Kidney (tissue), 14 donors: Measurements from ENCODE around the gene KL. TPM values are rescaled to one million over a fixed set of nuclear protein-coding genes. Genes with fewer than 3 reads are reported as not detected.
A peak's percentile ranks its signal among the peaks of the same experiment; 100 is the strongest.

ENCODE experiments used
- DNase-seq, 5 donors: peaks; one replicate each; pipeline ENCODE4 v3.0.0-alpha.2; 2013 to 2020
- FAIRE-seq: peaks from 2 replicates; lab custom pipeline; 2012; peaks lifted over from hg19 to GRCh38; lab: Jason Lieb, UNC
- H3K27ac ChIP-seq, 2 donors: one replicate each; pipeline ENCODE4 v1.7.0; 2013; ENCODE audit warnings: low read depth in 2 of 2, low read length in 2 of 2, inconsistent platforms in 1 of 2
- H3K27me3 ChIP-seq: one replicate; pipeline ENCODE4 v1.7.1; 2013; ENCODE audit warnings: low read length, inconsistent platforms; ENCODE audit not compliant: control insufficient read depth, insufficient read depth
- H3K36me3 ChIP-seq, 3 donors: one replicate each; pipeline versions ENCODE4 v1.7.0 to v1.7.1; 2013; ENCODE audit warnings: low read length in 3 of 3, control low read depth in 1 of 3, inconsistent platforms in 1 of 3; ENCODE audit not compliant: insufficient read depth in 3 of 3, control insufficient read depth in 2 of 3
- H3K4me1 ChIP-seq, 3 donors: one replicate each; pipeline versions ENCODE4 v1.7.0 to v1.7.1; 2013; ENCODE audit warnings: low read length in 3 of 3, inconsistent platforms in 1 of 3, low read depth in 1 of 3; ENCODE audit not compliant: control insufficient read depth in 2 of 3, insufficient read depth in 2 of 3
- H3K4me3 ChIP-seq, 3 donors: one replicate each; pipeline versions ENCODE4 v1.7.0 to v1.8.1; 2013; ENCODE audit warnings: low read length in 3 of 3, control low read depth in 1 of 3, inconsistent platforms in 1 of 3
- H3K9ac ChIP-seq, 3 donors: one replicate each; pipeline versions ENCODE4 v1.7.0 to v1.7.1; 2013; ENCODE audit warnings: low read length in 3 of 3, control low read depth in 1 of 3, inconsistent platforms in 1 of 3
- H3K9me3 ChIP-seq, 3 donors: one replicate each; pipeline versions ENCODE4 v1.7.0 to v1.7.1; 2013; ENCODE audit warnings: low read length in 3 of 3, control low read depth in 1 of 3, inconsistent platforms in 1 of 3; ENCODE audit not compliant: control insufficient read depth in 2 of 3, insufficient read depth in 1 of 3
- intact Hi-C: fragments of 100-400 bp; cut with DNase I; formaldehyde crosslinking; loops from one replicate; pipeline ENCODE4 v1.11.1; 2022
- polyA plus RNA-seq: library from polyadenylated mRNA; stranded (reverse); fragments of 350-450 nt; fragmentation: Illumina TruSeq; extraction: RNeasy Lipid Tissue Mini Kit (QIAGEN cat#74804); gene quantifications from one replicate; pipeline ENCODE4 v1.2.3, GENCODE V29; 2014; ENCODE audit warnings: low read depth, low replicate concordance; ENCODE audit not compliant: insufficient read depth
- total RNA-seq: library from RNA; stranded (reverse); fragmentation: NEBNext Ultra II Directional; extraction: Animal tissue kit (Norgen Biotek cat#: 25700); gene quantifications from one replicate; pipeline ENCODE4 v1.2.1, GENCODE V29; 2021
- TF ChIP-seq, protein P1 (sequence below): IDR thresholded peaks from 3 replicates; pipeline ENCODE4 v1.5.1; 2012; ENCODE audit warnings: mild to moderate bottlenecking, moderate library complexity, borderline replicate concordance; ENCODE audit not compliant: insufficient read depth; ENCODE audit errors: extremely low read depth
- donor health status: control.
- donor health status: control.
- donor health status: control.
- donor health status: control.
- donor health status: control.
- donor health status: DM: yes; HTN: yes; CAD: no.
- donor health status: Normal renal cell carcinoma (clear cell type).

The KL gene
- total and polyA plus RNA-seq, 2 donors from 2014 or later = 12.5 to 47.4 TPM

DNA sequence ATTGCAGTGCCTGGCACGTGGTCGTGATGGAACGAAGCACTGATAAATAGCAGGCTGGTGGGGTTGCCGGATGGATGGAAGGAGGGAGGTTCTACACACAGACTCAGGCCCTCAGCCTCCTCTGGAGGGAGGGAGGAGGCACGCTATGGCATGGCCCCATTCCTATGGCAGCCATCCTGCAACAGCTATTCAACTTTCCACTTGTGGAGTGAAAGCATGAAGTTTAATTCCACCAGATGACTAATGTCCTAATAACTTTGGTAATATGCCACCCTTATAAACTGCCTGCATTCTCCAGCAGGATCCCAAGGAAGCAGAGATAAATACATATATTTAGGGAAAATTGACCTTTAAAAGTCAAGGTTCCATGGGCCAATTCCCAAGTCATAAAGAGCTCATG is 92.4 kb downstream of the KL start:
- Histone ChIP-seq H3K9me3 (no peaks in the 10 kb centered on the region), H3K36me3 (peaks cover 10 to 36% (median 21%) of the 10 kb centered on the region in 3 donors), H3K27me3 (no peaks in the 10 kb centered on the region), H3K4me3 (no peak overlapping the region), H3K27ac (no peak overlapping the region), H3K9ac (no peak overlapping the region), H3K4me1 (peaks cover 0 to 12% (median 3%) of the 10 kb centered on the region in 3 donors)
- DNase-seq (no peak), FAIRE-seq (no peak)
- TF ChIP-seq, protein P1, sequence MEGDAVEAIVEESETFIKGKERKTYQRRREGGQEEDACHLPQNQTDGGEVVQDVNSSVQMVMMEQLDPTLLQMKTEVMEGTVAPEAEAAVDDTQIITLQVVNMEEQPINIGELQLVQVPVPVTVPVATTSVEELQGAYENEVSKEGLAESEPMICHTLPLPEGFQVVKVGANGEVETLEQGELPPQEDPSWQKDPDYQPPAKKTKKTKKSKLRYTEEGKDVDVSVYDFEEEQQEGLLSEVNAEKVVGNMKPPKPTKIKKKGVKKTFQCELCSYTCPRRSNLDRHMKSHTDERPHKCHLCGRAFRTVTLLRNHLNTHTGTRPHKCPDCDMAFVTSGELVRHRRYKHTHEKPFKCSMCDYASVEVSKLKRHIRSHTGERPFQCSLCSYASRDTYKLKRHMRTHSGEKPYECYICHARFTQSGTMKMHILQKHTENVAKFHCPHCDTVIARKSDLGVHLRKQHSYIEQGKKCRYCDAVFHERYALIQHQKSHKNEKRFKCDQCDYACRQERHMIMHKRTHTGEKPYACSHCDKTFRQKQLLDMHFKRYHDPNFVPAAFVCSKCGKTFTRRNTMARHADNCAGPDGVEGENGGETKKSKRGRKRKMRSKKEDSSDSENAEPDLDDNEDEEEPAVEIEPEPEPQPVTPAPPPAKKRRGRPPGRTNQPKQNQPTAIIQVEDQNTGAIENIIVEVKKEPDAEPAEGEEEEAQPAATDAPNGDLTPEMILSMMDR = no peak
- intact Hi-C loops = no loop called here

DNA sequence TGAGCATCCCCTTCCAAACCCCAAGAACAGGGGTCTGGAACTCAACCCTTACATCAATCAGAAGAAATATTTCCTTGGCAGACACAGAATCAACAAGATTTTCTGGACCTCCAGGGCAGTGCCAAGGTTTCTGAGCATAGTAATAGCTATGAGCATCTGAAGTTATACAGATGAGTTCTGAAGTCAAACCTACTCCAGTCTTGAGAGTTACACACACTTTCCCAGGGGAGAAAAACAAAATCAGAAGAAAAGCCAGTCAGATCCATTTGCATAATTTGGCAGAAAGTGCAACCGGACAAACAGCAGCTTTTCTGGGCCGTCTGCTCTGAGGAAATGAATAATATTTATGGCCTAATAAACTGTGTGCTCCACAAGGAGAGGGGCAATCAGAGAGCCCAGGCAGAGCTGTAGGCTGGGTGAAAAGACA is 93.1 kb downstream of the KL start:
- H3K36me3 ChIP-seq = peaks cover 11 to 42% (median 24%) of the 10 kb centered on the region in 3 donors
- no peaks in the 10 kb centered on the region for H3K27me3 ChIP-seq
- H3K9me3 ChIP-seq = no peaks in the 10 kb centered on the region
- DNase-seq (peak in 2 of 5 donors; percentile 40 to 61), FAIRE-seq (no peak)
- no peak overlapping the region for H3K4me3 ChIP-seq
- TF ChIP-seq, protein P1 = no peak
- H3K4me1 ChIP-seq = peaks cover 0 to 12% (median 3%) of the 10 kb centered on the region in 3 donors
- H3K9ac ChIP-seq = no peak overlapping the region
- peak overlapping the region; percentile 25 to 28 for H3K27ac ChIP-seq
- intact Hi-C loops = no loop called here

DNA sequence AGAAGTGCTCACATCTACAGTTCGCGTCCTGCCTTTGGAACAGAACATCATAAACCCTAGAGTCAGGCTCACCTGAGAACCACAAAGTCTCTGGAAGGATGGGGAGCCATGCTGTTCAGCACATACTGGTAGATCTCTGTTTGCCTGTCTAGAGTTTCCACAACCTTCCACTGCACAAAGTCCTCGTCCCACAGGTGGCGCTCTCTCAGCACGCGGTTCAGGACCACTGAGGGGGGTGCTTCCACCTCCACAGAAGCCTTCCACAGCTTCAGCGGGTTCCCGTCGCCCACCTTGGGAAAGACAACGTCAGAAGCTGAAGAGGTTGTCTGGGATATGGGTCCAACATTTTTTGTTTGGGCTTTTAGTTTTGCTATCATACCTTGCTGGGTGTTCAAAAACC is 93.6 kb downstream of the KL start:
- DNase-seq (no peak), FAIRE-seq (no peak)
- peaks cover 11 to 43% (median 25%) of the 10 kb centered on the region in 3 donors for H3K36me3 ChIP-seq
- TF ChIP-seq, protein P1 = no peak
- no peak overlapping the region for H3K4me3 ChIP-seq
- H3K4me1 ChIP-seq = peaks cover 0 to 12% (median 3%) of the 10 kb centered on the region in 3 donors
- no peaks in the 10 kb centered on the region for H3K27me3 ChIP-seq
- intact Hi-C loops = no loop called here
- peak overlapping the region; percentile 25 to 28 for H3K27ac ChIP-seq
- no peaks in the 10 kb centered on the region for H3K9me3 ChIP-seq
- no peak overlapping the region for H3K9ac ChIP-seq

DNA sequence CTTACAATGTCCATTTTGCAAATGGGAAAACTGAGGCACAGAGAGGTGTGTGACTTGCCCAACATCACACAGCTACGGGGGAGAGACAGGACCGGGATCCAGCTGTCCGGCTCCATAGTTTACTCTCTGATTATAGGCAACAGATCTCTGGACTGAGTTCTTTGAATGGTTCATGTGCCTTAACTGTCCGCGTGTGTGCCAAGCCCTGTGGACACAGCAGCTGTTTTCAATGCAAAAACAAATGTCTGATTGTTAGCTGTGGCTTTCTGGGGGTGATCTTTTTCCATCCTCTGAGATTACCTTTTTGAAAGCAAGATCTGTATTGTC is 94.1 kb downstream of the KL start:
- no peak overlapping the region for H3K9ac ChIP-seq
- TF ChIP-seq, protein P1 = no peak
- DNase-seq = no peak
- peaks cover 0 to 12% (median 3%) of the 10 kb centered on the region in 3 donors for H3K4me1 ChIP-seq
- no peak overlapping the region for H3K27ac ChIP-seq
- peaks cover 14 to 43% (median 29%) of the 10 kb centered on the region in 3 donors for H3K36me3 ChIP-seq
- intact Hi-C loops = no loop called here
- no peaks in the 10 kb centered on the region for H3K27me3 ChIP-seq
- H3K9me3 ChIP-seq = no peaks in the 10 kb centered on the region
- no peak overlapping the region for H3K4me3 ChIP-seq
- no peak for FAIRE-seq
